AG09309 (cell line): ENCODE data around the gene JADE2.

Source experiments
- DNase-seq: peaks from one replicate; pipeline ENCODE4 v3.0.0-alpha.2; 2010; ENCODE audit warnings: low read depth
- H3K4me3 ChIP-seq: 2 replicates; pipeline ENCODE4 v1.5.1; 2011; ENCODE audit warnings: mild to moderate bottlenecking, low read depth, low read length, moderate library complexity; ENCODE audit not compliant: control insufficient read depth
- CTCF ChIP-seq: IDR thresholded peaks from 2 replicates; pipeline ENCODE4 v1.5.1; 2011; ENCODE audit warnings: mild to moderate bottlenecking, low read depth, low read length, inconsistent platforms; ENCODE audit not compliant: insufficient read depth, control insufficient read depth; ENCODE audit errors: missing control alignments

JADE2 gene

GRCh38 chr5:134614450-134615085, 89.1 kb downstream of the JADE2 start:
- no peak for DNase-seq

GRCh38 chr5:134620634-134621033, 95.2 kb downstream of the JADE2 start:
- no peak for DNase-seq
- no peak overlapping the region for H3K4me3 ChIP-seq
- TF ChIP-seq CTCF: no peak

More at GRCh38 chr5:134614450-134615085, 89.1 kb downstream of the JADE2 start:
- H3K4me3 ChIP-seq: no peak overlapping the region
- TF ChIP-seq CTCF: no peak

- no peak for DNase-seq
- TF ChIP-seq CTCF: no peak
- H3K4me3 ChIP-seq: no peak overlapping the region
Observed at GRCh38 chr5:134625559-134625958, 100.1 kb downstream of the JADE2 start.

- no peak for TF ChIP-seq CTCF
- H3K4me3 ChIP-seq: no peak overlapping the region
- peak; percentile 20 for DNase-seq
Observed at GRCh38 chr5:134626369-134627014, 101.0 kb downstream of the JADE2 start.
